ENCODE data around the gene AGPAT1. TPM values are rescaled to one million over a fixed set of nuclear protein-coding genes. Genes with fewer than 3 reads are reported as not detected.
A peak's percentile ranks its signal among the peaks of the same experiment; 100 is the strongest.

The AGPAT1 gene
- total RNA-seq, 6 donors from 2014 or later = 25.9 to 54.5 (median 32.6) TPM

DNA sequence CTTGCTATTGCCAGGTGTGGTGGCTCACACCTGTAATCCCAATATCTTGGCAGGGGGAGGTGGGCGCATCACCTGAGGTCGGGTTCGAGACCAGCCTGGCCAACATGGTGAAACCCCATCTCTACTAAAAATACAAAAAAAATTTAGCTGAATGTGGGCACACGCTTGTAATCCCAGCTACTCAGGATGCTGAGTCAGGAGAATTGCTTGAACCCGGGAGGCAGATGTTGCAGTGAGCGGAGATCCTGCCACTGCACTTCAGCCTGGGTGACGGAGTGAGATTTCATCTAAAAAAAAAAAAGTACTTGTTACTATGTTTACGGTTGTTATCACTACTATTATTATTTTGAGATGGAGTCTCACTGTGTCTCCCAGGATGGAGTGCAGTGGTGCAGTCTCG, 19.0 kb downstream of the AGPAT1 start:
- peaks cover 29 to 39% (median 34%) of the 10 kb centered on the region in 4 donors for H3K4me1 ChIP-seq
- TF ChIP-seq POLR2AphosphoS5 (IDR thresholded peaks at IDR 0.05) (no peak), EP300 (IDR thresholded peaks at IDR 0.05) (no peak), POLR2A (IDR thresholded peaks at IDR 0.05) (no peak)
- TF ChIP-seq, protein P1, sequence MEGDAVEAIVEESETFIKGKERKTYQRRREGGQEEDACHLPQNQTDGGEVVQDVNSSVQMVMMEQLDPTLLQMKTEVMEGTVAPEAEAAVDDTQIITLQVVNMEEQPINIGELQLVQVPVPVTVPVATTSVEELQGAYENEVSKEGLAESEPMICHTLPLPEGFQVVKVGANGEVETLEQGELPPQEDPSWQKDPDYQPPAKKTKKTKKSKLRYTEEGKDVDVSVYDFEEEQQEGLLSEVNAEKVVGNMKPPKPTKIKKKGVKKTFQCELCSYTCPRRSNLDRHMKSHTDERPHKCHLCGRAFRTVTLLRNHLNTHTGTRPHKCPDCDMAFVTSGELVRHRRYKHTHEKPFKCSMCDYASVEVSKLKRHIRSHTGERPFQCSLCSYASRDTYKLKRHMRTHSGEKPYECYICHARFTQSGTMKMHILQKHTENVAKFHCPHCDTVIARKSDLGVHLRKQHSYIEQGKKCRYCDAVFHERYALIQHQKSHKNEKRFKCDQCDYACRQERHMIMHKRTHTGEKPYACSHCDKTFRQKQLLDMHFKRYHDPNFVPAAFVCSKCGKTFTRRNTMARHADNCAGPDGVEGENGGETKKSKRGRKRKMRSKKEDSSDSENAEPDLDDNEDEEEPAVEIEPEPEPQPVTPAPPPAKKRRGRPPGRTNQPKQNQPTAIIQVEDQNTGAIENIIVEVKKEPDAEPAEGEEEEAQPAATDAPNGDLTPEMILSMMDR (IDR thresholded peaks at IDR 0.05) = no peak
- 84 to 92% methylated on average over 9 of the region's 9 CpGs for WGBS, 2 donors
- DNase-seq = no peak
- H3K9me3 ChIP-seq = no peaks in the 10 kb centered on the region
- peaks cover 0 to 33% (median 7%) of the 10 kb centered on the region in 4 donors for H3K36me3 ChIP-seq
- peaks cover 0 to 4% (median 0%) of the 10 kb centered on the region in 4 donors for H3K27me3 ChIP-seq
- no peak overlapping the region for H3K27ac ChIP-seq
- no peak overlapping the region for H3K4me3 ChIP-seq
- ATAC-seq (ENCODE audit: low FRiP score in 2 of 2) = no peak

DNA sequence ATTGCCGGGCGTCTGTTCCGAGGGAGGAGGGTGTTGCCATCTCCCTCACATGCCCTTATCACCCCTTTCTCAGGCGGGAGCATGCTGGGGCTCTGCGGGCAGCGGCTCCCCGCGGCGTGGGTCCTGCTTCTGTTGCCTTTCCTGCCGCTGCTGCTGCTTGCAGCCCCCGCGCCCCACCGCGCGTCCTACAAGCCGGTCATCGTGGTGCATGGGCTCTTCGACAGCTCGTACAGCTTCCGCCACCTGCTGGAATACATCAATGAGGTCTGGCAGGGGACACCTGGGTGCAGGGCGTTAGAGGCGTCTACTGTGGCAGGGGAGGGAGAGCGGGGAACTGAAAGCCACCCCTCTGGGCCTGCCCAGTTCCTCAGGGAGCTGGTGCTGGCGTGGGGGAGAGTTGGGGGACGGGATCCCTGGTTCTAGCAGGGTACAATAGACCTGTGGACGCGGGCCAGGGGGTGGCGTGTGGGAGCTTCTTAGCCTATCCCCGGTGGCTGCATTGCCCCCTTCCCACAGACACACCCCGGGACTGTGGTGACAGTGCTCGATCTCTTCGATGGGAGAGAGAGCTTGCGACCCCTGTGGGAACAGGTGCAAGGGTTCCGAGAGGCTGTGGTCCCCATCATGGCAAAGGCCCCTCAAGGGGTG, 21.2 kb downstream of the AGPAT1 start:
- Histone ChIP-seq H3K27me3 (peaks cover 0 to 14% (median 6%) of the 10 kb centered on the region in 4 donors), H3K36me3 (peaks cover 0 to 31% (median 7%) of the 10 kb centered on the region in 4 donors), H3K27ac (peak overlapping the region; percentile 79 to 87 (median 85)), H3K9me3 (no peaks in the 10 kb centered on the region), H3K4me1 (peaks cover 31 to 53% (median 36%) of the 10 kb centered on the region in 4 donors), H3K4me3 (peak overlapping the region; percentile 54 to 76 (median 63))
- ATAC-seq (ENCODE audit: low FRiP score in 2 of 2) (peak; percentile 50 to 75), DNase-seq (peak; percentile 74 to 88)
- TF ChIP-seq, protein P1 (IDR thresholded peaks at IDR 0.05) = peak; percentile 36 to 74 (median 58)
- no peak for TF ChIP-seq POLR2AphosphoS5 (IDR thresholded peaks at IDR 0.05)
- no peak for TF ChIP-seq POLR2A (IDR thresholded peaks at IDR 0.05)
- no peak for TF ChIP-seq EP300 (IDR thresholded peaks at IDR 0.05)
- WGBS, 2 donors = 5% methylated on average over 11 to 34 of the region's 34 CpGs

DNA sequence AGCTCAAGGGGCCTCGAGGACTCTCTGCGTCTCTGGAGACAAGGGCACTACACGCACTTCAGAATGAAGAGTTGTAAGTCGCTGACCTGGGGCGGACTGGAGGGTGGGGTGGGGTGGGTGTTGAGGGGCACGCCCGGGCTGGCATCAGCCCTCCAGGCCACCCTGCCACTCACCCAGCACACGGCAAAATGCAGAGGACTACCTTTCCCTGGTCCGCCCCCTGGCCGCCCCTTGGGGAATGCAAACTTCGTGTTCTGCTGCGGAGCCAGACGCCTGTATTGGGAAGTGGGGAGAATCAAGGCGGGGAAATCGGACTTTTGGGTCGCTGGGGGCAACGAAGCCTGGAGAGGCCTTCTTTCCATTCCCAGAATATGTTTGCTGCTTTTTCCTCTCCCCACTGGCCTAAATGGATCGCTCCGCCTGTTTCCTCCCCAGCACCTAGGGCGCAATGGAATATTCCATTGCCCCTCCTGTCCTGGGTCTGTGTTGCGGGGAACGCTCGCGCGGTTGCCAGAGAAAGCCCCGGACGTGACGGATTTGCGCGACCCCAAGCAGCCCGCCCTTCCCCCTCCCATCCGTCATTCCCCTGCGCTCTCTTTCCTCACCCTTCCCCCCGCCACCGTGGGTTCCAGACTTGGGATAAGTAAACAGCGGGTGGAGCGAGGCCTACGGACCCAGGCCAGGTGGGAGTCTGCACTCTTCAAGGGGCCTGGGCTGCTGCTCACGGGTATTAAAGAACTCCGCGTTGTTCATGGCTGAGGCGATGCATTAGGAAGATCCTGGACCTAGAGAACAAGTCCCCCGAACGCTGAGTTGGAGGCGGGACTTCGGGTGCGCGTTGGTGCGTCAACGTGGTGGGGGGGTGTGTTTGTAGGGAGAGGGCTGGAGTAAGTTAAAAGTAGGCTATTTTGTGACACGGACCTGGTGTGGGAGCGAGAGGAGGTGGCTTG, 22.0 kb downstream of the AGPAT1 start, which contains the start of gene PPT2:
PPT2 (plus strand) TSS at position 578 of the 950 bp plus-strand sequence. CDS start 454 bp downstream, outside the sequence.
- peak; percentile 86 to 87 for ATAC-seq (ENCODE audit: low FRiP score in 2 of 2)

More for the DNA sequence above, 22.0 kb downstream of the AGPAT1 start, which contains the start of gene PPT2:
- peak; percentile 76 to 88 for DNase-seq
- 2 to 4% methylated on average over 40 to 50 of the region's 52 CpGs for WGBS, 2 donors
- peak within 1 kb of the TSS; percentile 54 to 76 (median 63) for H3K4me3 ChIP-seq
- peak in 1 of 4 donors; percentile 61 for TF ChIP-seq EP300 (IDR thresholded peaks at IDR 0.05)
- peak in 1 of 4 donors; percentile 31 for TF ChIP-seq POLR2A (IDR thresholded peaks at IDR 0.05)
- TF ChIP-seq POLR2AphosphoS5 (IDR thresholded peaks at IDR 0.05) = peak; percentile 30 to 81
- TF ChIP-seq, protein P1 (IDR thresholded peaks at IDR 0.05) = peak in 2 of 6 experiments; percentile 16 to 20
- H3K27ac ChIP-seq = peak within 1 kb of the TSS; percentile 79 to 87 (median 85)
- H3K36me3 ChIP-seq = peaks cover 0 to 28% (median 7%) of the 10 kb centered on the region in 4 donors
- H3K27me3 ChIP-seq = peaks cover 0 to 22% (median 10%) of the 10 kb centered on the region in 4 donors
- H3K9me3 ChIP-seq = no peaks in the 10 kb centered on the region
- peaks cover 31 to 58% (median 36%) of the 10 kb centered on the region in 4 donors for H3K4me1 ChIP-seq

Data from upper lobe of left lung (tissue), 6 donors.